ENCODE data around the gene HTD2. TPM values are rescaled to one million over a fixed set of nuclear protein-coding genes. Genes with fewer than 3 reads are reported as not detected.

Gene HTD2
- total and polyA plus RNA-seq, 9 of the 15 experiments (the other 6 are each of a cell fraction or from before 2014, with no cell fraction given), result 1.8 to 22.8 (median 9.6) TPM

- no peak overlapping the region for H3K4me2 ChIP-seq (ENCODE audit: insufficient read depth, low read length)
- ChIA-PET CTCF (ENCODE audit: low intra/inter-chr PET ratio) (no interaction called here), POLR2A (no interaction called here)
- no peak for ATAC-seq
- no peaks in the 10 kb centered on the region for H3K4me1 ChIP-seq (replicated peaks in 1 of 2; ENCODE audit: control insufficient read depth in 2 of 2, insufficient read depth in 2 of 2, low read length in 2 of 2)
- no peaks in the 10 kb centered on the region for H4K20me1 ChIP-seq (replicated peaks; ENCODE audit: control insufficient read depth, insufficient read depth, low read length)
- no peak overlapping the region for H3K4me3 ChIP-seq
- 6% methylated on average over 4 of the region's 5 CpGs for WGBS (ENCODE audit: insufficient coverage, low coverage, missing lambda C conversion rate)
- intact Hi-C loops (cut with micrococcal nuclease) (loop anchor here (1.0 to 5.0 kb wide), 2 partner anchors 59 to 119 kb away; partner anchors contain the start of gene ABHD6), in situ Hi-C loops (cut with MboI) (no loop called here)
- no peaks in the 10 kb centered on the region for H3K9me1 ChIP-seq (ENCODE audit: control insufficient read depth, insufficient read depth, low read length)
- H3K36me3 ChIP-seq (ENCODE audit: control insufficient read depth, insufficient read depth, low read length), result no peaks in the 10 kb centered on the region
- no peak overlapping the region for H3K27ac ChIP-seq (ENCODE audit: extremely low read depth, low read depth, low read length)
- no peak for FAIRE-seq
- H2AFZ ChIP-seq (ENCODE audit: low read depth, low read length), result no peak overlapping the region
- H3K9me3 ChIP-seq (replicated peaks; ENCODE audit: control insufficient read depth, insufficient read depth, low read depth, low read length), result peaks cover under 1% of the 10 kb centered on the region; the same call in 1 of the 2 replicates
- BruUV-seq (replicated peaks), result no TSS peak
- no peak for DNase-seq (ENCODE audit: extremely low read depth in 1 of 4, low spot score in 3 of 4)
- peaks cover 0 to 21% of the 10 kb centered on the region in 2 experiments; a peak in 2 of 5 replicates for H3K27me3 ChIP-seq (ENCODE audit: control insufficient read depth in 2 of 2, insufficient read depth in 2 of 2, low read length in 2 of 2)
- H3K79me2 ChIP-seq (ENCODE audit: control insufficient read depth, insufficient read depth, low read length), result no peaks in the 10 kb centered on the region
- H3K9ac ChIP-seq (ENCODE audit: insufficient read depth in 1 of 2, low read depth in 2 of 2, low read length in 2 of 2), result no peak overlapping the region
- TF ChIP-seq ZNF24 (IDR thresholded peaks at IDR 0.05), result no peak
- no peak for TF ChIP-seq STAT5B (CRISPR knock-in tag; IDR thresholded peaks at IDR 0.05)
- no peak for TF ChIP-seq ZBTB5 (IDR thresholded peaks at IDR 0.05)
- TF ChIP-seq ZNF140 (CRISPR knock-in tag; IDR thresholded peaks at IDR 0.05), result no peak
- no peak for TF ChIP-seq GABPB2 (CRISPR knock-in tag; conservative IDR thresholded peaks at IDR 0.05)
- no peak for TF ChIP-seq THAP7 (CRISPR knock-in tag; IDR thresholded peaks at IDR 0.05)
- TF ChIP-seq NCOA1 (IDR thresholded peaks at IDR 0.05; ENCODE audit: low read depth), result no peak
- no peak for TF ChIP-seq KLF16 (IDR thresholded peaks at IDR 0.05)
- no peak for TF ChIP-seq IRF1 (CRISPR knock-in tag; IDR thresholded peaks at IDR 0.05; ENCODE audit: borderline replicate concordance)
- no peak for TF ChIP-seq KLF10 (CRISPR knock-in tag; IDR thresholded peaks at IDR 0.05)
- no peak for TF ChIP-seq RBBP5 (IDR thresholded peaks at IDR 0.05; ENCODE audit: borderline replicate concordance, insufficient read depth, low read length, poor library complexity, severe bottlenecking)
- TF ChIP-seq IFI16 (CRISPR knock-in tag; IDR thresholded peaks at IDR 0.05), result no peak
- no peak for TF ChIP-seq MYNN (IDR thresholded peaks at IDR 0.05)
- TF ChIP-seq MYNN (CRISPR knock-in tag; IDR thresholded peaks at IDR 0.05), result no peak
- TF ChIP-seq CEBPG (CRISPR knock-in tag; IDR thresholded peaks at IDR 0.05), result no peak
- no peak for TF ChIP-seq CEBPG (tag; conservative IDR thresholded peaks at IDR 0.05 in 1 of 2, IDR thresholded peaks at IDR 0.05 in 1 of 2)
- no peak for TF ChIP-seq FOXM1 (IDR thresholded peaks at IDR 0.05; ENCODE audit: low read depth)
- no peak for TF ChIP-seq FOXM1 (CRISPR knock-in tag; IDR thresholded peaks at IDR 0.05; ENCODE audit: low read depth)
- no peak for TF ChIP-seq CC2D1A (IDR thresholded peaks at IDR 0.05)
- no peak for TF ChIP-seq ZNF639 (CRISPR knock-in tag; conservative IDR thresholded peaks at IDR 0.05 in 1 of 2, IDR thresholded peaks at IDR 0.05 in 1 of 2)
- TF ChIP-seq SRSF7 (optimal IDR thresholded peaks at IDR 0.05; ENCODE audit: low read depth, low read length), result no peak
Measured at GRCh38 chr3:58296269-58296668, 10.1 kb upstream of the HTD2 start.

Measured in K562 (cell line).